GM21423 (cell line): ENCODE data around the gene SVOP.
"Not testable (repeated sequence)": the region's sequence is repeated elsewhere in the genome, so short reads cannot be mapped to it uniquely, and the experiment has no call there.

Experiments used
- ATAC-seq: cut with Tn5 transposase; IDR thresholded peaks from one replicate; pipeline ENCODE4 v1.9.1; 2021; ENCODE audit warnings: mild to moderate bottlenecking, moderate library complexity; ENCODE audit not compliant: unreplicated experiment

The SVOP gene

GRCh38 chr12:108896336-108896735, 124.5 kb downstream of the SVOP start:
- no peak for ATAC-seq

- no peak for ATAC-seq
Observed at GRCh38 chr12:108895220-108895802, 125.6 kb downstream of the SVOP start.

DNA sequence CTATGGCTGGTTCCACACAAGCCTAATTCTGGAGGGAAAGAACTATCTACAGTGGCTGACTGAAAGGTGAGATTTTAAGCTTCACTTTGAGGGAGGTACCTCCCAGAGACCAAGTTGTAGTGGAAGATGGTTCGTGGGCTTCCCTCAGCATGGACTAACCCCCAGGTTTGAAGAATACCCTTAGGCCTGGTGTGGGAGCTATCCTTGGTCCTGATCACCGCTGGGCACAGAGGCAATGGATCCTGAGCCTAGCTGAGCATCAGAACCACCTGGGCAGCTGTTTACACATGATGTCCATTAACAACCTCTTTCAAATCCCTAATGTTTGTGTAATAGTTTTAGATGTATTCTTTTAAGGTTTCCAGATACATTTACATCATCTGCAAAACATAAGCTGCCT, 130.7 kb downstream of the SVOP start:
- ATAC-seq: no peak

- no peak for ATAC-seq
Observed at GRCh38 chr12:108888031-108888430, 132.8 kb downstream of the SVOP start.

- no peak for ATAC-seq
Observed at GRCh38 chr12:108886873-108887629, 133.8 kb downstream of the SVOP start.

- no peak for ATAC-seq
Observed at GRCh38 chr12:108884116-108885012, 136.5 kb downstream of the SVOP start.

DNA sequence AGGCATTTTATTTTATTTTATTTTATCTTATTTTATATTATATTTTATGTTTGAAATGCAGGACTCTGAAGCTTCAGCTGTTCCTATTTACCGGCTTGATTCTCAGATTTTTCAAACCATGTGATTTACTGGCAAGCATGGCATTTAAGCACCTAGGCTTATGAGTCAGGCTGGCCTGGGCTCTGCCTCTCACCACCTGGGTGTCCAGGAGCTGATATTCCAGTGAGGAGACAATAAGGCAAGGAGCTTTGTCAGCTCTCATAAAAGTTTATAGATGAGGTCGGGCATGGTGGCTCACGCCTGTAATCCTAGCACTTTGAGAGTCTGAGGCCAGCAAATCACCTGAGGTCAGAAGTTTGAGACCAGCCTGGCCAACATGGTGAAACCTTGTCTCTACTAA, 138.9 kb downstream of the SVOP start:
- no peak for ATAC-seq

- no peak for ATAC-seq
Observed at GRCh38 chr12:108879615-108880254, 141.1 kb downstream of the SVOP start, which contains the start of gene DAO. Gene DAO (plus strand): TSS chr12:108880092. CDS start chr12:108885007, 4,915 bp downstream.

DNA sequence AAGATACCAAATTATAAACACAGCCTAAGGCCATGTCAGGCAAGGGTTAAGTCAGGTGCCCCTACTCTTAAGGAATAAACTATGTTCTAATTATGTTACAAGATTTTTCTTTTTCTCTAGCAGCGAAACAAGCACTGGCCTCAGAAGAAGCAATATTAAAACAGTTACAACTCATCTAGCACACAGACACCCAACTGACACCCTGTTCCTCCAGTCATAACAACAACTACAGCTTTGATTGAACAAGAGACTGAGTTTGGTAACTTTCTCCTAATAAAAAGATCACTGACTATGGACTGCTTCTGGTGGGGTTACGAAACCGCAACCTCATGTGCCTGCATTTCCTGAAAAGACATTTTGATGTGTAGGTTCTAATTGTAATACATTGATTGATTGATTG, 144.3 kb downstream of the SVOP start:
- no peak for ATAC-seq

GRCh38 chr12:108875682-108876361, 145.0 kb downstream of the SVOP start:
- no peak for ATAC-seq

GRCh38 chr12:108875280-108875679, 145.6 kb downstream of the SVOP start:
- no peak for ATAC-seq

DNA sequence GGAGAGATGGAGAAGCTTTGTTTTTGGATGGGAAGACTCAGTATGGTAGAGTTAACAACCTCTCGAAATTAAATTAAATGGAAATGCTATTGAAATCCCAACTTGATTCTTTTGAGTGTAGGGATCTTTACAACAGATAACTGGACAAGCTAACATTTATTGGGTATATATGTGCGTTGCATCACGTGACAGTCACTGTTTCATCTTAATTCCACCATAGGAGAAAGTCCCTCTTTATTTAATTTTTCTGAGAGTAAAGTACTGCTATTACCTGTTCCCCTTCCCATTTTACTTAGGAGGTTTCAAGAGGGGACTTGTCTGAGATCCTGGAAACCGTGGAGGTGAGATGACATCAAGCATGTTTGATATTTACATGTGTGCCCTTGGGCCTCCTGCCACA, 152.1 kb downstream of the SVOP start:
- no peak for ATAC-seq

DNA sequence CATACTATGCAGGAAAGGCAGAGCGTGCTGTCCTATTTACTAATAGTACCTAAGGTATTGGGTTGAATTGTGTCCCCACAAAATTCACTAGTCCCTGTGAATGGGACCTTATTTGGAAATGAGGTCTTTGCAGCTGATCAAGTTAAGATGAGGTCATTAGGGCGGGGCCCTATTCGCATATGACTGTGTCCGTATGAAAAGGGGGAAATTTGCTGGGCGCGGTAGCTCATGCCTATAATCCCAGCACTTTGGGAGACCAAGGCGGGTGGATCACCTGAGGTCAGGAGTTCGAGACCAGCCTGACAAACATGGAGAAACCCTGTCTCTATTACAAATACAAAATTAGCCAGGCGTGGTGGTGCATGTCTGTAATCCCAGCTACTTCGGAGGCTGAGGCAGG, 154.8 kb downstream of the SVOP start:
- not testable (repeated sequence) for ATAC-seq

DNA sequence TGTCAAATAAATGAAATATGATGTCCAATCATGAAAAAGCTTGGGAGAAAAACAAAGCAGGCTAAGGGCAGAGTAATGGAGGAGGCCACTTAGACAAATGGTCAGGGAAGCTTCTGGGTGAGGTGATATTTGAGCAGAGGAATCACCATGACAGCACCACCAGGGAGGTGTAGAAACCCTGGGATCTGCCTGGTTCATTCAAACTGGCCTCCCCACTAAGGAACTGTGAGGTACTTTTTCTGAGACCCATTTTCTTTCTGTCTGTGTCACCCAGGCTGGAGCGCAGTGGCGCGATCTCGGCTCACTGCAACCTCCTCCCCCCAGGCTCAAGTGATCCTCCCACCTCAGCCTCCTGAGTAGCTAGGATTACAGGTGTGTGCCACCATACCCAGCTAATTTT, 155.7 kb downstream of the SVOP start:
- no peak for ATAC-seq

DNA sequence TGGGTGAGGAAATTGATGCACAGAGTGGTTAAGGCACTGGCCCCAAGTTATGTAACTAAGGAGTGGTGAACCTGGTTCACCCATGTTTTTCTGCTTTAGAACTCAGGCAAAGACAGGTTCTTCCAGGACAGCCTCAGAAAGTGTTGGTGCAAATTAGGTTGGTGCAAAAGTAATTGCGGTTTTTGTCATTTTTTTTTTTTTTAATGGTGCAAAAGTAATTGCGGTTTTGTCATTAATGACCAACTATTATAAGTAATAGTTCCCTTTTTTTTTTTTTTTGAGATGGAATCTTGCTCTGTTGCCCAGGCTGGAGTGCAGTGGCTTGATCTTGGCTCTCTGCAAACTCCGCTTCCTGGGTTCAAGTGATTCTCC, 158.3 kb downstream of the SVOP start:
- no peak for ATAC-seq

DNA sequence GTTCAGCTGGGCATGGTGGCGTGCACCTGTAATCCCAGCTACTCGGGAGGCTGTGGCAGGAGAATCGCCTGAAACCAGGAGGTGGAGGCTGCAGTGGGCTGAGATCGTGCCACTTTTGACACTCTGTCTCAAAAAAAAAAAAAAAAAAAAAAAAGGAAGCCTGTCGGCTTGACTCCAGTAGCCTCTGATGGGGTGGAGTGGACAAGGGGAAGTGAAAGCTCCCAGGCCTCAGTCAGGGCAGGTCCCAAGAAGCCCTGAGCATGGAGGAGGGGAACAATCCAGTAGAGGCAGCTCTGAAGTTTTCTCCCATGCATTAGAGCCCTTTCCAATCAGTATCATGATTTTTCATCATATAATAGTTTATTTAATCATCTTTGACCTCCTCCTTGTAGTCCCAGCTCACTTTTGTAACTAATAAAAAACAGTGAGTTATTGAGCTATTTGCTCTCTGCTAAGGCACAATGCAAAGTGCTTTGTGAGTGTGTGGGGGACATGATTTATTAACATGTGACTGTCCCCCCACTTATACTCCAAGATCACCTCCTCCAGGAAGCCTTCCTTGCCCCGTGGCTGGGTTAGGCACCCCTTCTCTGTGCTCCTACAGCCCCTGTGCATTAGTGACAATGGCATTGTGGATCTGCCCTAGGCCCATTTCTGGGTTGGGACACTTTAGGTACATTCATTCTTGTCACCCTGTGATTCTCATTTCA, 158.8 kb downstream of the SVOP start:
- ATAC-seq: no peak

- ATAC-seq: no peak
Observed at GRCh38 chr12:108860443-108860842, 160.4 kb downstream of the SVOP start.

GRCh38 chr12:108859923-108860291, 161.0 kb downstream of the SVOP start:
- ATAC-seq: no peak

- ATAC-seq: not testable (repeated sequence)
Observed at GRCh38 chr12:108859141-108859922, 161.5 kb downstream of the SVOP start.
